NCI-H510A (cell line): ENCODE measurements around the gene GNPDA2.
"Not testable (repeated sequence)": the region's sequence is repeated elsewhere in the genome, so short reads cannot be mapped to it uniquely, and the experiment has no call there.

Experiments used
- DNase-seq: peaks from one replicate; lab custom pipeline; 2025; lab: John Stamatoyannopoulos, UW

The GNPDA2 gene

GRCh38 chr4:44726038-44726871 lies at the start of gene GNPDA2:
Gene GNPDA2 (minus strand): TSS chr4:44726556. CDS start chr4:44722207, 4,349 bp downstream.
- DNase-seq: peak; percentile 44

- DNase-seq: no peak
Observed at GRCh38 chr4:44772340-44772739, 46.0 kb upstream of the GNPDA2 start.

- no peak for DNase-seq
Observed at GRCh38 chr4:44771789-44772188, 45.4 kb upstream of the GNPDA2 start.

- no peak for DNase-seq
Observed at GRCh38 chr4:44766453-44766852, 40.1 kb upstream of the GNPDA2 start.

- no peak for DNase-seq
Observed at GRCh38 chr4:44765116-44765515, 38.8 kb upstream of the GNPDA2 start.

GRCh38 chr4:44761306-44761705 lies 35.0 kb upstream of the GNPDA2 start:
- DNase-seq: no peak

- no peak for DNase-seq
Observed at GRCh38 chr4:44760142-44760898, 34.0 kb upstream of the GNPDA2 start.

GRCh38 chr4:44756559-44756958 lies 30.2 kb upstream of the GNPDA2 start:
- DNase-seq: no peak

GRCh38 chr4:44740201-44740600 lies 13.8 kb upstream of the GNPDA2 start:
- no peak for DNase-seq

- DNase-seq: no peak
Observed at GRCh38 chr4:44738615-44739014, 12.3 kb upstream of the GNPDA2 start.

- no peak for DNase-seq
Observed at GRCh38 chr4:44736900-44737299, 10.5 kb upstream of the GNPDA2 start.

GRCh38 chr4:44728694-44729093 lies 2.3 kb upstream of the GNPDA2 start:
- DNase-seq: not testable (repeated sequence)

- DNase-seq: no peak
Observed at GRCh38 chr4:44727471-44727870, 1.1 kb upstream of the GNPDA2 start.

- DNase-seq: no peak
Observed at GRCh38 chr4:44725726-44726037, 674 bp downstream of the GNPDA2 start.

- DNase-seq: no peak
Observed at GRCh38 chr4:44725166-44725565, 1.2 kb downstream of the GNPDA2 start.

- no peak for DNase-seq
Observed at GRCh38 chr4:44722001-44722400, 4.4 kb downstream of the GNPDA2 start.

GRCh38 chr4:44720371-44720770 lies 6.0 kb downstream of the GNPDA2 start:
- DNase-seq: no peak

GRCh38 chr4:44716597-44716996 lies 9.8 kb downstream of the GNPDA2 start:
- DNase-seq: no peak

GRCh38 chr4:44713125-44713524 lies 13.2 kb downstream of the GNPDA2 start:
- DNase-seq: no peak

GRCh38 chr4:44704673-44705072 lies 21.7 kb downstream of the GNPDA2 start:
- no peak for DNase-seq

- no peak for DNase-seq
Observed at GRCh38 chr4:44701037-44701436, 25.3 kb downstream of the GNPDA2 start.

GRCh38 chr4:44700427-44700826 lies 25.9 kb downstream of the GNPDA2 start:
- DNase-seq: no peak

GRCh38 chr4:44684648-44685047 lies 41.7 kb downstream of the GNPDA2 start:
- DNase-seq: no peak
